ENCODE data around the gene GJB3. TPM values are rescaled to one million over a fixed set of nuclear protein-coding genes. Genes with fewer than 3 reads are reported as not detected.

The GJB3 gene
- total and polyA plus RNA-seq, 9 of the 15 experiments (the other 6 are each of a cell fraction or from before 2014, with no cell fraction given): not detected

DNA sequence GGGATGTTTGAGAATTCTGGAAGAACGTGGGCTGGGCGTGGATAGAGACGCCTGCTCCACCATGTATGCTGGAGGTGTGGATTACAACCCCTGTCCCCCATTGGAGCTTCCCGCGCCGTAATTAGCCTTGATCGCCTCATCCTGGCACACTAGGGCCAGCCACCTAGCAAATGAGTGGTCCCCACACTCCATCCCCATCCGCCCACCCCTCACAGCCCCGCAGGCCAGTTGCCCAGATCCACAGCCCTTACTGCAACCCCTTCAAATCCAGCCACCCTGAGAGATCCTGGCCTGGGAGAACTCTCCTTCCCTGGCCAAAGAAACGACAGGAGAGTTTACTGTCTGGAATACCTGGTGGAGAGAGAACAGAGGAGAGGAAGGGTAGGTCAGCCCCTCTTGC is 11.4 kb downstream of the GJB3 start:
- ChIA-PET CTCF (ENCODE audit: low intra/inter-chr PET ratio) (no interaction called here), POLR2A (no interaction called here)
- DNase-seq (ENCODE audit: extremely low read depth in 1 of 4, low spot score in 3 of 4): no peak
- Histone ChIP-seq H4K20me1 (replicated peaks; ENCODE audit: control insufficient read depth, insufficient read depth, low read length) (no peaks in the 10 kb centered on the region; the same call in 1 of the 2 replicates), H3K36me3 (ENCODE audit: control insufficient read depth, insufficient read depth, low read length) (no peaks in the 10 kb centered on the region), H3K27ac (ENCODE audit: extremely low read depth, low read depth, low read length) (no peak overlapping the region), H2AFZ (ENCODE audit: low read depth, low read length) (no peak overlapping the region), H3K4me3 (no peak overlapping the region), H3K4me2 (ENCODE audit: insufficient read depth, low read length) (no peak overlapping the region), H3K4me1 (replicated peaks in 1 of 2; ENCODE audit: control insufficient read depth in 2 of 2, insufficient read depth in 2 of 2, low read length in 2 of 2) (peaks cover 0 to 3% of the 10 kb centered on the region in 2 experiments; a peak in 1 of 5 replicates), H3K27me3 (ENCODE audit: control insufficient read depth in 2 of 2, insufficient read depth in 2 of 2, low read length in 2 of 2) (peaks cover 33 to 71% of the 10 kb centered on the region in 2 experiments), H3K9ac (ENCODE audit: insufficient read depth in 1 of 2, low read depth in 2 of 2, low read length in 2 of 2) (no peak overlapping the region), H3K79me2 (ENCODE audit: control insufficient read depth, insufficient read depth, low read length) (no peaks in the 10 kb centered on the region), H3K9me1 (ENCODE audit: control insufficient read depth, insufficient read depth, low read length) (no peaks in the 10 kb centered on the region), H3K9me3 (replicated peaks; ENCODE audit: control insufficient read depth, insufficient read depth, low read depth, low read length) (no peaks in the 10 kb centered on the region)
- intact Hi-C loops (cut with micrococcal nuclease): no loop called here
- in situ Hi-C loops (cut with MboI): no loop called here
- no TSS peak for BruUV-seq (replicated peaks)
- TF ChIP-seq RB1 (IDR thresholded peaks at IDR 0.05; ENCODE audit: low read depth): no peak
- TF ChIP-seq HEY1 (CRISPR knock-in tag; IDR thresholded peaks at IDR 0.05; ENCODE audit: borderline replicate concordance): no peak
- TF ChIP-seq, protein P1, sequence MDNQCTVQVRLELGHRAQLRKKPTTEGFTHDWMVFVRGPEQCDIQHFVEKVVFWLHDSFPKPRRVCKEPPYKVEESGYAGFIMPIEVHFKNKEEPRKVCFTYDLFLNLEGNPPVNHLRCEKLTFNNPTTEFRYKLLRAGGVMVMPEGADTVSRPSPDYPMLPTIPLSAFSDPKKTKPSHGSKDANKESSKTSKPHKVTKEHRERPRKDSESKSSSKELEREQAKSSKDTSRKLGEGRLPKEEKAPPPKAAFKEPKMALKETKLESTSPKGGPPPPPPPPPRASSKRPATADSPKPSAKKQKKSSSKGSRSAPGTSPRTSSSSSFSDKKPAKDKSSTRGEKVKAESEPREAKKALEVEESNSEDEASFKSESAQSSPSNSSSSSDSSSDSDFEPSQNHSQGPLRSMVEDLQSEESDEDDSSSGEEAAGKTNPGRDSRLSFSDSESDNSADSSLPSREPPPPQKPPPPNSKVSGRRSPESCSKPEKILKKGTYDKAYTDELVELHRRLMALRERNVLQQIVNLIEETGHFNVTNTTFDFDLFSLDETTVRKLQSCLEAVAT (IDR thresholded peaks at IDR 0.05): no peak
- no peak for TF ChIP-seq UBTF (IDR thresholded peaks at IDR 0.05; ENCODE audit: borderline replicate concordance in 1 of 2, low read depth in 2 of 2, low read length in 2 of 2)
- no peak for TF ChIP-seq THAP7 (CRISPR knock-in tag; IDR thresholded peaks at IDR 0.05)
- no peak for TF ChIP-seq TCF3 (CRISPR knock-in tag; IDR thresholded peaks at IDR 0.05)
- TF ChIP-seq E4F1 (CRISPR knock-in tag; IDR thresholded peaks at IDR 0.05; ENCODE audit: borderline replicate concordance): no peak
- TF ChIP-seq, protein P2, sequence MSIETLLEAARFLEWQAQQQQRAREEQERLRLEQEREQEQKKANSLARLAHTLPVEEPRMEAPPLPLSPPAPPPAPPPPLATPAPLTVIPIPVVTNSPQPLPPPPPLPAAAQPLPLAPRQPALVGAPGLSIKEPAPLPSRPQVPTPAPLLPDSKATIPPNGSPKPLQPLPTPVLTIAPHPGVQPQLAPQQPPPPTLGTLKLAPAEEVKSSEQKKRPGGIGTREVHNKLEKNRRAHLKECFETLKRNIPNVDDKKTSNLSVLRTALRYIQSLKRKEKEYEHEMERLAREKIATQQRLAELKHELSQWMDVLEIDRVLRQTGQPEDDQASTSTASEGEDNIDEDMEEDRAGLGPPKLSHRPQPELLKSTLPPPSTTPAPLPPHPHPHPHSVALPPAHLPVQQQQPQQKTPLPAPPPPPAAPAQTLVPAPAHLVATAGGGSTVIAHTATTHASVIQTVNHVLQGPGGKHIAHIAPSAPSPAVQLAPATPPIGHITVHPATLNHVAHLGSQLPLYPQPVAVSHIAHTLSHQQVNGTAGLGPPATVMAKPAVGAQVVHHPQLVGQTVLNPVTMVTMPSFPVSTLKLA (conservative IDR thresholded peaks at IDR 0.05): no peak
- TF ChIP-seq ZNF583 (CRISPR knock-in tag; IDR thresholded peaks at IDR 0.05): no peak
- TF ChIP-seq NFRKB (IDR thresholded peaks at IDR 0.05; ENCODE audit: low read depth): no peak
- TF ChIP-seq, protein P3, sequence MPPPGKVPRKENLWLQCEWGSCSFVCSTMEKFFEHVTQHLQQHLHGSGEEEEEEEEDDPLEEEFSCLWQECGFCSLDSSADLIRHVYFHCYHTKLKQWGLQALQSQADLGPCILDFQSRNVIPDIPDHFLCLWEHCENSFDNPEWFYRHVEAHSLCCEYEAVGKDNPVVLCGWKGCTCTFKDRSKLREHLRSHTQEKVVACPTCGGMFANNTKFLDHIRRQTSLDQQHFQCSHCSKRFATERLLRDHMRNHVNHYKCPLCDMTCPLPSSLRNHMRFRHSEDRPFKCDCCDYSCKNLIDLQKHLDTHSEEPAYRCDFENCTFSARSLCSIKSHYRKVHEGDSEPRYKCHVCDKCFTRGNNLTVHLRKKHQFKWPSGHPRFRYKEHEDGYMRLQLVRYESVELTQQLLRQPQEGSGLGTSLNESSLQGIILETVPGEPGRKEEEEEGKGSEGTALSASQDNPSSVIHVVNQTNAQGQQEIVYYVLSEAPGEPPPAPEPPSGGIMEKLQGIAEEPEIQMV (tag; conservative IDR thresholded peaks at IDR 0.05; ENCODE audit: low read depth): no peak
- no peak for TF ChIP-seq NR4A1 (CRISPR knock-in tag; IDR thresholded peaks at IDR 0.05)
- no peak for TF ChIP-seq NR4A1 (tag; IDR thresholded peaks at IDR 0.05)
- no peak for ATAC-seq
- 15% methylated on average over 10 of the region's 10 CpGs for WGBS (ENCODE audit: insufficient coverage, low coverage, missing lambda C conversion rate)
- no peak for FAIRE-seq

Data from K562 (cell line).